Right lobe of liver (tissue), 6 donors: ENCODE results near the gene BOC. TPM values are rescaled to one million over a fixed set of nuclear protein-coding genes. Genes with fewer than 3 reads are reported as not detected.

Experiments
- ATAC-seq, 4 donors: fragments of 200-7000 bp; cut with Tn5 transposase; one replicate each; pipeline ENCODE4 v1.9.1; 2020; ENCODE audit warnings: mild to moderate bottlenecking in 4 of 4, moderate library complexity in 4 of 4
- DNase-seq, 3 donors: peaks; one replicate each; pipeline ENCODE4 v3.0.0-alpha.2; 2020
- H3K27ac ChIP-seq, 3 donors: fragments of 200-600 bp; one replicate each; pipeline ENCODE4 v1.8.0; 2022
- H3K27me3 ChIP-seq, 2 donors: fragments of 200-600 bp; one replicate each; pipeline ENCODE4 v1.8.0; 2022
- H3K36me3 ChIP-seq, 4 donors: fragments of 200-600 bp; sonication (generic) in 1 of 4; one replicate each; pipeline versions ENCODE4 v1.5.1 to v1.8.0; 2017 to 2022; ENCODE audit warnings: control low read depth in 1 of 4
- H3K4me1 ChIP-seq, 4 donors: fragments of 200-600 bp; sonication (generic) in 1 of 4; one replicate each; pipeline versions ENCODE4 v1.5.1 to v1.8.0; 2017 to 2022; ENCODE audit warnings: control low read depth in 1 of 4
- H3K4me3 ChIP-seq, 3 donors: fragments of 200-600 bp; one replicate each; pipeline ENCODE4 v1.8.0; 2022
- H3K9me3 ChIP-seq, 4 donors: fragments of 200-600 bp; sonication (generic) in 1 of 4; one replicate each; pipeline versions ENCODE4 v1.5.1 to v1.8.0; 2017 to 2022; ENCODE audit warnings: control low read depth in 1 of 4
- POLR2A ChIP-seq: fragments of 450-650 bp; IDR thresholded peaks from one replicate; pipeline ENCODE4 v1.6.1; 2017; ENCODE audit warnings: antibody characterized with exemption, mild to moderate bottlenecking
- intact Hi-C, 2 donors: fragments of 100-400 bp; cut with DNase I; formaldehyde crosslinking; loops; one replicate each; pipeline versions ENCODE4 v1.11.2 to v1.14.1; 2022
- total RNA-seq, 6 experiments: library from RNA; depleted of rRNA in 2 of 6; stranded (reverse); fragments of >200 nt in 2 of 6; fragmentation: NEBNext Ultra II Directional in 3 of 6; extraction: Animal tissue kit (Norgen Biotek cat#: 25700) in 3 of 6; gene quantifications; one replicate each; pipeline versions ENCODE4 v1.1.0 to v1.2.4, GENCODE V29; 2016 to 2023
- TF ChIP-seq, protein P1 (sequence below), 4 donors: fragments of 200-600 bp in 3 of 4; fragments of 450-650 bp in 1 of 4; IDR thresholded peaks; one replicate each; pipeline versions ENCODE4 v1.5.1 to v1.8.0; 2016 to 2022; ENCODE audit warnings: antibody characterized with exemption in 4 of 4, mild to moderate bottlenecking in 2 of 4
- donor health status: DM: no; HTN: yes; CAD: no.
- donor health status: DM: no; HTN: no; CAD: no.
- donor health status: DM: no; HTN: no; CAD: no.
- donor health status: DM: no; HTN: yes; CAD: no.
- donor health status: DM: no; HTN: yes; CAD: no.

BOC gene
- total RNA-seq, 6 experiments from 2014 or later = 0.22 to 0.86 (median 0.49) TPM

GRCh38 chr3:113331187-113331586 lies 119.8 kb downstream of the BOC start:
- no peaks in the 10 kb centered on the region for H3K27me3 ChIP-seq
- no peak overlapping the region for H3K27ac ChIP-seq
- H3K4me3 ChIP-seq = no peak overlapping the region
- H3K36me3 ChIP-seq = no peaks in the 10 kb centered on the region
- DNase-seq = no peak
- H3K9me3 ChIP-seq = no peaks in the 10 kb centered on the region
- H3K4me1 ChIP-seq = no peaks in the 10 kb centered on the region
- intact Hi-C loops = no loop called here
- TF ChIP-seq, protein P1, sequence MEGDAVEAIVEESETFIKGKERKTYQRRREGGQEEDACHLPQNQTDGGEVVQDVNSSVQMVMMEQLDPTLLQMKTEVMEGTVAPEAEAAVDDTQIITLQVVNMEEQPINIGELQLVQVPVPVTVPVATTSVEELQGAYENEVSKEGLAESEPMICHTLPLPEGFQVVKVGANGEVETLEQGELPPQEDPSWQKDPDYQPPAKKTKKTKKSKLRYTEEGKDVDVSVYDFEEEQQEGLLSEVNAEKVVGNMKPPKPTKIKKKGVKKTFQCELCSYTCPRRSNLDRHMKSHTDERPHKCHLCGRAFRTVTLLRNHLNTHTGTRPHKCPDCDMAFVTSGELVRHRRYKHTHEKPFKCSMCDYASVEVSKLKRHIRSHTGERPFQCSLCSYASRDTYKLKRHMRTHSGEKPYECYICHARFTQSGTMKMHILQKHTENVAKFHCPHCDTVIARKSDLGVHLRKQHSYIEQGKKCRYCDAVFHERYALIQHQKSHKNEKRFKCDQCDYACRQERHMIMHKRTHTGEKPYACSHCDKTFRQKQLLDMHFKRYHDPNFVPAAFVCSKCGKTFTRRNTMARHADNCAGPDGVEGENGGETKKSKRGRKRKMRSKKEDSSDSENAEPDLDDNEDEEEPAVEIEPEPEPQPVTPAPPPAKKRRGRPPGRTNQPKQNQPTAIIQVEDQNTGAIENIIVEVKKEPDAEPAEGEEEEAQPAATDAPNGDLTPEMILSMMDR (IDR thresholded peaks at IDR 0.05) = no peak
- no peak for TF ChIP-seq POLR2A
- ATAC-seq = no peak

Other genes starting within 250 kb of the BOC start
- 1 to 10 TPM in 2 of 6 experiments, under 1 TPM in 4; 0.44 to 1.4 (median 0.86) TPM for gene CD200R1, start 236.5 kb upstream of the BOC start, total RNA-seq
- gene GTPBP8, start 220.6 kb upstream of the BOC start, total RNA-seq = 10 to 100 TPM in 2 of 6 experiments, 1 to 10 TPM in 4; 3.7 to 16.2 (median 7.5) TPM
- gene CFAP44, start 229.9 kb downstream of the BOC start, total RNA-seq = 1 to 10 TPM in 5 of 6 experiments, under 1 TPM in 1; 0.86 to 4.7 (median 2.6) TPM